ENCODE data around the gene CLASP1.
"Not testable (repeated sequence)": the region's sequence is repeated elsewhere in the genome, so short reads cannot be mapped to it uniquely, and the experiment has no call there.

CLASP1 gene

GRCh38 chr2:121664713-121665112, 15.5 kb upstream of the CLASP1 start:
- no peak for DNase-seq (ENCODE audit: low read depth, low spot score)
- no peak overlapping the region for H3K4me3 ChIP-seq (ENCODE audit: low read length)

GRCh38 chr2:121664086-121664485, 14.8 kb upstream of the CLASP1 start:
- DNase-seq (ENCODE audit: low read depth, low spot score) = no peak
- H3K4me3 ChIP-seq (ENCODE audit: low read length) = no peak overlapping the region

DNA sequence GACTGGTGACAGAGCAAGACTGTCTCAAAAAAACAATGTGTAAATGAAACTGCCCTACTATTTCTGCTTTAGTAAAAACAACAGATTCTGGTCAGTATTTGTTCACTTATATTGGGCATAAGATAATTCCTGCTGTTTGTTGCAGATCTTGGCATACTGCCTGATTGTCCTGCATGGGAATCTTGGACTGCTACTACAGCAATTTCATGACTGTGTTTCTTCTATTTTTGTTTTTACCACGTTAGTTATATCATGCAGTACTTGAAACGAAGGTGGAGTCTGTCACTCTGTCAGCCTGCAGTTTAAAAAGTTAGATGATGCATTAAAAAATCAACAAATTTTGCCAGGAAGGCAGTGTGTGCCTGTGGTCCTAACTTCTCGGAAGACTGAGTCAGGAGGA, 14.2 kb upstream of the CLASP1 start:
- no peak for DNase-seq (ENCODE audit: low read depth, low spot score)
- H3K4me3 ChIP-seq (ENCODE audit: low read length) = no peak overlapping the region

- DNase-seq (ENCODE audit: low read depth, low spot score) = no peak
- H3K4me3 ChIP-seq (ENCODE audit: low read length) = no peak overlapping the region
Observed at GRCh38 chr2:121662656-121663055, 13.4 kb upstream of the CLASP1 start.

DNA sequence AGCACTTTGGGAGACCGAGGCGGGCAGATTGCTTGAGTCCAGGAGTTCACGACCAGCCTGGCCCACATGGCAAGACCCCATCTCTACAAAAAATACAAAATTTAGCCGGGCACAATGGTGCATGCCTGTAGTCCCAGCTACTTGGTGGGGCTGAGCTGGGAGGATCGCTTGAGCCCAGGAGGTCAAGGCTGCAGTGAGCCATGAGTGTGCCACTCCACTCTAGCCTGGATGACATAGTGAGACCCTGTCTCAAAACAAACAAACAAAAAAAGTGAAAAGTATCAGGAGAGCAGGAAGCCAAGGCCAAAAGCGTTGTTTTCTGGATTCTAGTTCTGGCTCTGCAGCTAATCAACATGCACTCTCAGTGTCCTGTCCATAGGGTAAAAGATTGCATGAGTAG, 10.7 kb upstream of the CLASP1 start:
- no peak for DNase-seq (ENCODE audit: low read depth, low spot score)
- H3K4me3 ChIP-seq (ENCODE audit: low read length) = no peak overlapping the region

DNA sequence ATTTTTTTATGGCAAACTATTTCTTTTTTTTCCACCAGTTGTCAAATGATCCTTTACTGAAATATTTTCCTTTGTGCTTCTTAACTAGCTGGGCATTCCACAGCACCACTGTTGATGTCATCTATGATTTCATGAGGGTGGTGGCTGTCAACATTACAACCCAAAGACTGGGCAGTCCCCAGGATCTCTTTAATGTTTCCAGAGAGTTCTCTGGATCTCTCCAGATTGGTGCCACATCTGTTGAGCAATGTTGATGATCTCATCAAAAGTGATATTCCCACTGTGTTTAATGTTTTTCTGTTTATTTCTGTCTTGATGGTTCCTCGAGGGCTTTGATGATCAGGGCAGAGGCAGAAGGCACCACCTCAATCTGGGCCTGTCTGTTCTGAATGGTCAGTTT, 9.1 kb upstream of the CLASP1 start:
- not testable (repeated sequence) for H3K4me3 ChIP-seq (ENCODE audit: low read length); DNase-seq (ENCODE audit: low read depth, low spot score)

DNA sequence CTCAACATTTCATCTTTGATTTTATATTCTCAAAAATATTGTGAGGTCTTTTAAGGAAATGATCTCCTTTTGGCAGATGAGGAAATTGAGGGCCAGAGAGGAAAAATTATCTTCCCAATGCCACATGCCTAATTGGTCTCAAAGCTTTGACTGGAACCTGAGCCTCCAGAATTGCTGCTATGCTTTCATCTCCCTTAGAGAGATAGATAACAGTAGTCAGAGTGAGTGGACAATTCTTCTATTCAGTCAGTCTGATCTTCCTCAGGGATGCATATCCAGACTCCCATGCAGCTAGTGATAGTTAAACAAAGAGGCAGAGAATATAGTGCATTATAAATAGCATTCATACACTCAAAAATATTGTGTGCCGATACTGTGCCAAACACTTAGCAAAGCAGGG, 3.8 kb upstream of the CLASP1 start:
- H3K4me3 ChIP-seq (ENCODE audit: low read length) = no peak overlapping the region
- no peak for DNase-seq (ENCODE audit: low read depth, low spot score)

GRCh38 chr2:121650315-121650930, 1.2 kb upstream of the CLASP1 start:
- no peak for DNase-seq (ENCODE audit: low read depth, low spot score)
- H3K4me3 ChIP-seq (ENCODE audit: low read length) = peak overlapping the region; percentile 78

- peak; percentile 99 for DNase-seq (ENCODE audit: low read depth, low spot score)
- H3K4me3 ChIP-seq (ENCODE audit: low read length) = peak overlapping the region; percentile 78
Observed at GRCh38 chr2:121649596-121650314, 493 bp upstream of the CLASP1 start.

DNA sequence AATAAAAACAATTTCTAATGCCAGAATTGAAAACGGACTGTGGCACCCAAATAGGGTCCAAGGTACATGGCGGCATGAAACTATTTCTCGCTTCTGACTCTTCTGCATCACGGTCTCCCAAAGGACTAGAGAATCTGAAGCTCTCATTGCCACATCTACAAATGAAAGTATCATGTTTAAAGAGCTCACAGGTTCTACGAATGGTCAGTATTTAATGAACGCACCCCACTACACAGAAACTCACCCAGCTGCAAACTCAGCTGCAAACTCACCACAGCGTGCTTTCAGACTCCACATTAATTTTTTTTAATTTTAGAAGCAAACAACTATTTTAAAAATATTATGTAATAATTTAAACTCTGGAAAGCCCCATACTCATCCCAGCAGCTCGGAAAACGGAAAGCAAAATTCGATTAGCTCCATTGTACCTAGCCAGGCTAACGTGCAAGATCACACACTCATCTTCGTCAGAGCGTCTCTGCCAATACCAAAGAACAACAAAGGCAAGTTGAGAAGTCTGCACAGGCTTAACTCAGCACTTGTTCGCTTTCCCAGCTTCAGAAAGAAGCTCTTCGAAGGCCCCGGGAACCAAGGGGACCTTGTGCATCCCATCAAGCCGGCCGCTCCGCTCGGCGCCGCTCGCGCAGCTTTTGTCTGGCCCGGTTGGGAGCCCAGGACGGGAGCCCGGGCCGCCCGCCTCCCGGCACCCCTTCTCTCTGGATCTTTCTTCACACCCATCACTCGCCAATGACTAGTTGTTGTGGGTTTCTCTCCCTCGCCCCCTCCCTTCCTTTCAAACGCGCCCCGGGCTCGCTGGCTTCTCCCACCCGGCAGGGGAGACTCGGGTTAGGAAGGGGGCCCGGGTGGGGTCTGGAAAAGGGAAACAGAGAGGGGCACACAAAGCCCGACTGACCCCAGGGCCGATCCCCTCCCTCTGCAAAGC, 785 bp downstream of the CLASP1 start:
- H3K4me3 ChIP-seq (ENCODE audit: low read length) = peak overlapping the region; percentile 78
- DNase-seq (ENCODE audit: low read depth, low spot score) = peak; percentile 47

DNA sequence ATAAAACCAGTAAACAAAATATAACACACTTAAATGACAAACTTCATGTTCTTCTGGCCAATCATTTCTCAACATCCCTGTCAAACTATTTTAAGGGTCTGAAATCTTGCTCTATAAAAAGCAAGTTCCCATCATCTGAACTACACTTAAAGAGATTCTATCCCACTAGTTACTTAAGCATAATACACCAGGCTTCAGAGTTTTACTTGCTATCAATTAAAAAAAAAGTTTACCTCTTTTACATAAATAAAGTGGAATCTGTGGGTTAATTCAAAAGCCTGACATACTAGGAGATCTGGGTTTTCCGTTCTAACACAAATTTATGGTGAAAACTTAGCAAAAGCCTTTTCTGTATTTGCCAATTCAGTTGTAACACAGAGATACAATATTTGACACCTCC, 1.9 kb downstream of the CLASP1 start:
- no peak for DNase-seq (ENCODE audit: low read depth, low spot score)
- no peak overlapping the region for H3K4me3 ChIP-seq (ENCODE audit: low read length)

DNA sequence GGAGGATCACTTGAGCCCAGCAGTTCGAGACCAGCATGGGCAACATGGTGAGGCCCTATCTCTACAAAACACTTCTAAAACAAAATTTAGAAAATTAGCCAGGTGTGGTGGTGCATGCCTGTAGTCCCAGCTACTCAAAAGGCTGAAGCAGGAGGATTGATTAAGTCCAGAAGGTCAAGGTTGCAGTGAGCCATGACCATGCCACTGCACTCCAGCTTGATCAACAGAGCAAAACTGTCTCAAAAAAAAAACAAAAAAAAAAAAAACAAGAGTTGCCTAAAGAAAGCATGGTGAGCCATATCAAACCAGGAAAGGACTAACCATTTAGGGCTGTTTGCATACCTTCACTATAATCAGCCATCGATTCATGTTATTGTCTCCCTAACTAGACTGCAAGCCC, 4.5 kb downstream of the CLASP1 start:
- no peak overlapping the region for H3K4me3 ChIP-seq (ENCODE audit: low read length)
- DNase-seq (ENCODE audit: low read depth, low spot score) = no peak

GRCh38 chr2:121643877-121644276, 5.4 kb downstream of the CLASP1 start:
- no peak overlapping the region for H3K4me3 ChIP-seq (ENCODE audit: low read length)
- no peak for DNase-seq (ENCODE audit: low read depth, low spot score)

DNA sequence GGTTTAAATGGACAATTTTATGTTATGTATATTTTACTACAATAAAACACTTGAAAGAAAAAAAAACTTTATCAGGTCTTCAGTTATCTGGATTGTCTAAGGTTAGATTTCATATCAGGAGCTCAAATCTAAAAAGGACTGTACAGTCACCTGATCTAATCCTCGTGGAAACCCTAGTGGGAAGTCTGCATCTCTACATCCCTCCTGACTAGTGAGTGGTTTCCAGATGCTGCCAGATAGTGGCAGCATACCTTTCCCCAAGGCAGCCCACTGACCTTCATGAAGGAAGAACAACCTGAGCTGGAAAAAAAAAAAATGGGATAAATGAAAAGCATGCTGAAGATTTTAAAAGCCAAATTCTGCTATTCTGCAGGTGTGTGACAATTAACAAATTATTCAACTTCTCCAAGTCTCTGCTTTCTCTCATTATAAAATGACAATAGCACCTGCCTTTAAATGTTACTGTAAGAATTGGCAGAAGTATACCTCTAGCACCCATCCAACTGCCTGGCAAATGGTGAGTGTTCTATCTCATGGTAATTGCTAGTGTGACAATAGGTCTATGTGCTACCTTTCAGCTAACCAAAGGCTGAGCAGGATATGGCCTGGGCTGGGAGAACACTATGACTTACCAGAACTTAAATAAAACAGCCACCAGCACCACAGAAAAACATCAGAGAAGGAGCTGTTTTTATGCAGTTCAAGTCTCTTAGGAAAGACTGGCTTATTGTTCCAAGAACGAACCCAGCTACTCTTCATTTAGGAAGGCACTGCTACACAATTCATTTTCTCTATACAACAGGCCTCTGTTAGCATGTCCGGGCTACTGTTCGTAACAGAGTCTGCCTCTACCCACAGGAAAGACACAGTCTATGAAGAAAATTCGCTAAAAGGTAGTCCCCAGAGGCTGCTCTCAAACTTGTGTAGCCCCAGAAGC, 8.6 kb downstream of the CLASP1 start:
- no peak overlapping the region for H3K4me3 ChIP-seq (ENCODE audit: low read length)
- no peak for DNase-seq (ENCODE audit: low read depth, low spot score)

GRCh38 chr2:121639846-121640245, 9.4 kb downstream of the CLASP1 start:
- DNase-seq (ENCODE audit: low read depth, low spot score); H3K4me3 ChIP-seq (ENCODE audit: low read length): not testable (repeated sequence)

DNA sequence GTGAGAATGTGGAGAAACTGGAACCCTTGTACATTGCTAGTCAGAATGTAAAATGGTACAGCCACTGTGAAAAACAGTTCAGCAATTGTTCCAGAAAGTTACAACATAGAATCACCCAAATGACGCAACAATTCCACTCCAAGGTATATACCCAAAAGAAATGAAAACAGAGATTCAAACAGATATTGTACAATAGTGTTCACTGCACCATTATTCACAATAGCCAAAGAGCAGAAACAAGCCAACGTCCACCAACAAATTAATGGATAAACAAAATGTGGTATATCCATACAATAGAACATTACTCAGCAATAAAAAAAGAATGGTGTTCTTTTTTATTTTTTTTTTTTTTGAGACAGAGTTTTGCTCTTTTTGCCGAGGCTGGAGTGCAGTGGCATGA, 10.9 kb downstream of the CLASP1 start:
- no peak for DNase-seq (ENCODE audit: low read depth, low spot score)
- H3K4me3 ChIP-seq (ENCODE audit: low read length) = no peak overlapping the region

- DNase-seq (ENCODE audit: low read depth, low spot score) = no peak
Observed at GRCh38 chr2:121635371-121635770, 13.9 kb downstream of the CLASP1 start.

GRCh38 chr2:121634354-121635307, 14.6 kb downstream of the CLASP1 start:
- DNase-seq (ENCODE audit: low read depth, low spot score) = no peak
- H3K4me3 ChIP-seq (ENCODE audit: low read length) = no peak overlapping the region

More at GRCh38 chr2:121635371-121635770, 13.9 kb downstream of the CLASP1 start:
- no peak overlapping the region for H3K4me3 ChIP-seq (ENCODE audit: low read length)
